Right kidney (tissue), 1 donor: Measurements from ENCODE around the gene B4GALNT3.

ENCODE experiments used
- DNase-seq: peaks from one replicate; pipeline ENCODE4 v3.0.0-alpha.2; 2016

Gene B4GALNT3

DNA sequence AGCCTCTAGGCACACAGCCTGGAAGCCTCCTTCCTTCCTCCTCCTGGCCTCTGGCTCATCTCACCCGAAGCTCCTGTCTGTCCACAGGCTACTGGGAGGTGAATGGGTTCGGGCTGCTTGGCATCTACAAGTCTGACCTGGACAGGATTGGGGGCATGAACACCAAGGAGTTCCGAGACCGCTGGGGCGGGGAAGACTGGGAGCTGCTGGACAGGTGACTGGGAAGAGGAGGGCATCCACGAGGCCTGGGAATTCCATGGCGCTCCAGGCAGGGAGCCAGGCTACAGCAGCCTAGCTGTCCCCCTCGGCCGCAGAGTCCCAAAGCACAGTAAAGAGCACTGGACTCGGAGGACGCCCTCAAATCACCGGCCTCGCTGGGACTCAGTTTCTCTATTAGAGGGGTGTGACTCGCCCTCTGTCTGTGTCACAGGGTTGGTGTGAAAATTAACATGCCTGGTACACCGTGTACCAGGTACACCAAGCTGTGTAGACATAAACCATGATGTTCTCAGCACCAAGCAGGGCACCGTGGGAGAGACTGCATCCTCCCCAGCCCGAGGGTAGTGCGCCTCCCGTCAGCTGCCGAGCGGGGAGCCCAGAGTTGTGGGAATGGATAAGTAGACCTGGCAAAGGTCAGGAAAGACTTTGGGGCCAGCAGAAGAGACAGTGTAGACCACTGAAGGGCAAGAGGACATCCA is 99.6 kb downstream of the B4GALNT3 start:
- DNase-seq = no peak

DNA sequence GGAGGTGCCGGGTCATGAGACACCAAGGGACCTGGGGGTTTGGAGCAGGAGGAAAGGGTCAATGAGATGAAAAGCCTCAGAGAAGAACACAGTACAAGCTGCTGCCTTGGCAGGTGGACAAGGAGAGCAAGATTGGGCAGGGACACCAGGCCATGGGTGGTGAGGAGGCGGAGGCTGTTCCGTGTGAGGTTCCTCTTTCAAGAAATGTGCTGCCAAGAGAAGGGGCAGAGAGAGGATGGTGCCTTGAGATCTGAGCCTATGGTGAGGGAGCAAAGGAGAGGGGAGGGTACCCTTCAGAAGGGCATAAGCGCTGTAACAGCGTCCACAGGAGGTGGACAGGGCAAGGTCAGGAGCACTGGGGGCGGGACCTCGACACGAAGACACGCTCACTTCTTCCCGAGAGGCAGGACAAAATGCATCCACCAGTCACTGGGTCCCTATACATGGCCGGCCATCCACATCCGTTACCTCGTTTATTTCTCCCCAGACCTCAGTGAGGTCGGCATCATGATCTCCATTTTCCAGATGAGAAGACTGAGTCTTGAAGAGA is 100.2 kb downstream of the B4GALNT3 start:
- no peak for DNase-seq

DNA sequence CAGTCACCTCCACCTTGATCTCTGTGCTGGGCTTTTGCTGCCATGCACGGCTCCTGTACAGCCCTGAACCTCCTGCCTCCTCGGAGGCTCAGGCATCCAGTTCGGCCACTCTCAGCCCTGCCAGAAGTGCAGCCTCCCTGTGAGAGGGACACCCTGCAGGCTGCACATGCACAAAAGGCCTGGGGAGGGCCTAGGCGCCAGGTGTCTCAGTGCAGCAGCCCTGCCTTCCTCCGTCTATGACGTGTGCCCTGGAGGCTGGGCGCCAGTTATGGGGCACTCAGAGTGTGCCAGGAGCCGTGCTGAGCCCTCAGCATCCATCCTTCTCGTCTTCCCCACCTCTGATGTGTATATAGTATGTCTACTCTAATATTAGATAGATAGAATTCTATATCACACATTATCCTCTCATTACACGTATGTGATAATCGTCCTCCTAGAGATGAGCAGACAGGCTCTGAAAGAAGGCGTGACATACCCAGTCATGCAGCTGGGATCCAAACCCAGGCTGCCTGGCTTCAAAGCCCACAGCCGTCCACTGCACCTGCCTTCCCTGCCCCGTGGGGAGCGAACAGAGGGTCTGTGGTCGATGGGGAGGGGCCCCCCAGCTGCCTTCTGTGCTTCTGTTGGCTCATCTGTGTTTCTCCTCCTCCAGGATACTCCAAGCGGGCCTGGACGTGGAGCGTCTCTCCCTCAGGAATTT is 101.1 kb downstream of the B4GALNT3 start:
- DNase-seq = no peak

DNA sequence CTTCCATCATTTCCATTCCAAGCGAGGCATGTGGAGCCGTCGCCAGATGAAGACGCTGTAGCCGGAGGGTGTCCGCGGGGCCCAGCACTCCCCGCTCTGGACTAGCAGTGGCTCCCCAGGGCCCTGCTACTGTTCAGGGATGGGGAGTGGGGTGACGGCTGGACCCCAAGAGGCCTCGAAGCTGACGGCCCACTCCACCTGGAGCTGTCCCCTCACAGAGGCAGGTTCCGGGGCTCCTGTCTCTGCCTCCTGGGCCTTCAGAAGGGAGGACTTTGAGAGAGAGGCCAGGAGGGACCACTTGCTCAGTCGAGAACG is 101.6 kb downstream of the B4GALNT3 start:
- DNase-seq = no peak

DNA sequence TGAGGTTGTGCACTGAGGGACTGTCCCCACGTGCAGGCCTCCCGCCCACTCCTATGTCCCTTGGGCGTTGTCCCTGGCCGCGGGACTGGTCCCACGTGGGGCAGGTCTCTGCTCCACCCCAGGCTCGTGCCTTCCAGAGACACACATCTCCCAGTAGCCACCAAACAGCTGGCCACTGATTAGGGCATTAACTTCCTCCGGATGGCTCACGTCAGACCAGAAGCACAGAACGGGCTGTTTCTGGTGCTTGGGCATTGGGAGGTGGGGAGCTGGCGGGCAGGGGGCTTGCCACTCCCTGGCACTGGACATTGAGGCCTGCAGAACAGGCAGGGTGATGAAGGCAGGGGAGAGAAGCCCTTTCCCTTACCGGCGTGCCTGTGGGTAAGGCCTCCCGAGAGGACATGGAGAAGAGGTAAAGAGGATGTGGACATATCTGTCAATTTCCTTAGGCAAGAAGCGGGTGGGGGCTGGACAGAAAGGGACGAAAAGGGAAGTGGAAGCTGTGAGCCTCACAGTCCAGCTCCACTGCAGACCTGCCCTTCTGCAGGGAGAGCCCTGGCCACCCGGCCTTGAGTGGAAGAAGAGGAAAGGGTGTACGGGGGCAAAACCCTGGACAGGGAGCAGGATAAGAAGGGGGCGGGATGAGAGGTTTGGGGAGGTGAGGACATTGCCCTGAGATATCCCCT is 102.3 kb downstream of the B4GALNT3 start:
- no peak for DNase-seq

DNA sequence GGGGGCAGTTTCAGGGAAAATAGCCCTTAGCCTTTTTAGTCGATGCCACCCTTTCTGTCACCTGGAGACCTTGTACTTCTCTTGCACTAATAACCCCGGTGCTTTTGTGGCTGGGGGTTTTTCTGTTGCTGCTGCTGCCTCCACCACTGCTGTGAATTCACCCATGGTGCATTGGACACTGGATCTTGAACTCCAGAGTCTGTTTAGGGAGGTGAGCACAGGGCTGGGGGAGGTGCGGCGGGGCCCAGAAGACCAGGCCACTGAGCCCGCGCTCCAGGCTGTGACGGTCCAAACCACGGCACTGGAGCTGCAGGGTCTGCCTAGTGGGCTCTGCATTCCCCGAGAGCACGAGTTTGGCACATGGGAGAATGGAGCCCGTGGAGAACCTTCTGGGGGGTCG is 102.9 kb downstream of the B4GALNT3 start:
- no peak for DNase-seq

DNA sequence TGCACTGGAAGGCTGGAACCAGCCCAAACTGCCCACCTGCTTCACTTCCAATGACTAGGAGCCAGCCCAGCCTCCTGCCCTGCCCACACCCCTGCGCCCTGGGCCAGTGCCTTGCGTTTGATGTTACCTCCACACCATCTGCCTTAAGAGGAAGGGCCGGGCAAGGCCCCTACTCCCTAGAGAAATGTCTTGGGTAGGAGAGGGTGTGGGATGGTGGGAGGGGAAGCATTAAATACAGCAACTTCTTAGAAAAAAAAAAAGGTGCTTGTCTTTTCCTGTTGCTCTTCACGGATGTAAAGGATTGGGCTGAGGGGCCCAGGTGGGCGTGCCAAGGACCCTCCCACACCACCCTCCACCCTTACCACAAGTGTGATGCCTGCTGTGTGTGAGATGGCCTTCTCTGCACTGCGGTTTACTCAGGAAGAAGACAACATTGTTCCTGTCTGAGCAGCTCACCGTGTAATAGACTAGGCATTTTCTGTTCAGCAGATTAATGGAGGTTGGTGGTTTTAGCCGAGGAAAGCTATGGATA is 103.6 kb downstream of the B4GALNT3 start:
- DNase-seq = no peak

DNA sequence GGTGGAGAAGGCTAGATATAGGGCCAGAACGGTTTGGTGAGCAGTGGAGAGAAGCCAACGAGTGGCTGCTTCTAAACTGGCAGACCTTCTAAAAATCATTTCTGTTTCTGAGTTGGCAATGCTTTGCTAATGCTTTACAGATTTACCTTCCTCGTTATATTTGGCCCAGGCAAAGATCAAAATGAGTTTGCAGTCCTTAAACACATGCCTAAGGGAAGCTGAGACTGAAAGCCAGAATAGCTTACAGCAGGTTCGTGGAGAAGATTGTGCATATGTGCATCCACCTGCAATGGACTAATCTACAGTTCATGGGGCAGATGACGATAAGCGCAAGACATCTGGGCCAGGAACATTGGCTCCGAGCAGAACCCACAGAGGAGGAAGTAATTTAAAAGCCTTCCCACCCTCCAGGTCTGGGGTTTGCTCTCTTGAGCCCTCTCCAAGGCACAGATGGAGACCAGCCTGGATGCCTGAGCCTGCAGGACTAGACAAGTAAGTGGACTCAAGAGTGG is 104.1 kb downstream of the B4GALNT3 start:
- no peak for DNase-seq

DNA sequence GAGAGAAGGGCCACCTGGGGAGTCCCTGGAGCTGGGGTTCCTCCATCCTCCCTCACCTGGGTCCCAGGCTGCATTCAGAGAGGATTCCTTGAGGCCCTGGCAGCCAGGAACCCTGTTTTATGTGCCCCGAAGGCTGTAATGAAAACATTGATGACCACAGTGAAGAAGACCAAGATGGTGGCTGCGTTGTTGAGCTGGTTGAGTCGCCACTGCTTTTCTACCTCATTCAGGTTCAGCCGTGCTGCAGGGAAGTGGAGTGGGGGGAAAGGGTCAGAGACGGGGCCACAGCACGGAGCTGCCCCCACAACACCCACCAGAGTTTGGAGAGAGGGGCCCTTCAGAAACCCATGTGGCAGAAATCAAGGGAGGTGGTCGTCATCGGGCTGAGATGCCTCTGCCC is 105.4 kb downstream of the B4GALNT3 start:
- no peak for DNase-seq

DNA sequence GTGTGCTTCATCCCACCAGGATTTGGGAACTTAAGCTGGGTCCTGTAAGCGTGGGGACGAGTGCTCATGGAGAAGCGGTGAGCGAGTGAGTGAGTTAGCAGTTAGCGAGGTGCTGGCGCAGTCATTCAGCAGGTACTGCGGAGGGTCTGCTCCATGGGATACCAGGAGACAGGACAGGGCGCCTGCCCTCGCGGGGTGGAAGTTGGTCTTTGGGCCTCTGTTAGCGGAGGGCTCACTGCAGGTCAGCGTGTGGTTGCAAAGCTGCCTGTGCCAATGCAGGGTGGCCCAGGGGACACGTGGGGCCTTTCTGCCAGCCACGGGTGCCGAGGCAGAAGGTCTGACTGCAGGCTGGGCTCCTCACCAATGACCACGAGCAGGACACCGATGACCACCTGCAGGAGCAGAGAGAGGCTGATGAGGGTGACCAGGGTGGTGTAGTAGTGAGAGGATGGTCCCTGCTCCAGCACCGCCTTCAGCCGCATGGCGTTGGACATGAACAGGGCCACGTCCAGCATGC is 105.9 kb downstream of the B4GALNT3 start:
- no peak for DNase-seq

DNA sequence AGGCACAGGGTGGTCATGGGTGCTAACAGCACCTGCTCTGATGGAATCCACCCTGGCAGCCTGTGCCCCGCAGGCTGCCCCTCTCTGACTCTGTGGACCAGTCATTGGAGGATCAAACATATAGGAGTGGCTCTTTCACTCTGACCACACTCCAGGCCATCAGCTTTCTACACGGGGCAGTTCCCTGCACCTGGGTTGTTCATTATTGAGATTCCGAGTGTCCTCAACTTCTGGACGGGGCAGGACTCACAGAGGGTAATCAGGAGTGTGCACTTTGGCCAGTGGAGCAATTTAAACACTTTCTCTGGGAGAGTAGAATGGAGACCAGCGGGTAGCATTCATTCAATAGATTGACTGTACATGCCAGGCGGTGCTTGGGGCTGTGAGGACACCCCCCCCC is 108.7 kb downstream of the B4GALNT3 start:
- DNase-seq = no peak

DNA sequence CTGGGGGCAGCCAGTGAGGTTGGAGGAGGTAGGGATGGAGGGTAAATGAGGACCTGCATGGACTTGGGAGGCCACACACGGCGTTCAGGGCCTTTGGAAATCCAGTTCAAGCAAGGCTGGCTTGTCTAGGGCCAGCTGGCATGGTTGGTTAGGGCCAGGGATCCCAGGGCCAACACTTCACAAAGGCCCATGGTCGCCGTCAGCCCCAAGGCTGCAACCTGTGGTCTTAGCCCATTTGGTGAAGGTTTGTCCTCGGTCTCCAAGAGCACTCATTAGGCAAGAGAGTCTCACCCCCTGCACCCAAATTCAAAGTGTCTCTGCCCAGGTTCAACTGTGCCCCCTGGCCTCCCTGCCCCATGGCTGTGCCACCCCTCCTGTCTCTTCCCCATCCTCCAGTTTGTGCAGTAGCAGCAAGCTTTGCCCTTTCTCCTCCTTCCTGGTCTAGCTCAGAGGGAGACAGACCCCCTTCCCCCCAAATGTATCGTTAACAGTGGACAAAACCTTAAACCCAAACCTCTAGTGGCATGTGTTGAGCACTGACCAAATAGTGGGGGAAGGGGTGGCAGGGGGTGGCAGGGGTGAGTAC is 109.4 kb downstream of the B4GALNT3 start:
- DNase-seq = no peak

DNA sequence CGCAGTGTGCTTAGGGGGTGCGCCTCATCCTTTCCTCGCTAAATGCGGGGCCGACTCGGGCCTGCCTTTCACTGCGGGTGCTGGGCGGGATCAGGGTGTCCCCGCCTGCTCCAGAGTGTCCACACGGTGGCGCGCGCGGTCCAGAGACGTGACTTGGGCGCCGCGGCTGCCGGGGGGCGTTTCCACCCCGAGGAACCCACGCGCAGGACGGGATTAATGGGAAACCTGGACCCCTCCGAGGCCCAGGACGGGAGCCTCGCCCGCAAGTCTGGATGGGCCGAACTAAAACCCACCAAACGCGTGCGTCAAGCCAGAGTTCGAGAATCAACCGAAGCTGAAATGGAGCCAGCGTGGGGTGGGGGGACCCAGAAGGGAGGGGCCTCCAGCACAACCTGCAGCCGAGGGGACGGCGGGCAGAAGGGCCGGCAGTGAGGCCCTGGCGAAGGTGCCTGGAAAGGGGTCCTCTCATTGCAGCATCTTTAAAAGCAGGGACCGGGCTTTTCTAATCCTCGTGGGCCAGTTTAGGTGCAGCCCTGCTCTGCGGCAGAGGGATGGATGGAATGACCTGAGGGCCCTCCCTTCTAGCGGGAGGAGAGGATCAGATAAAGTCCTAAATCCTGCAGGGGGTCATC is 110.2 kb downstream of the B4GALNT3 start:
- peak; percentile 81 for DNase-seq

DNA sequence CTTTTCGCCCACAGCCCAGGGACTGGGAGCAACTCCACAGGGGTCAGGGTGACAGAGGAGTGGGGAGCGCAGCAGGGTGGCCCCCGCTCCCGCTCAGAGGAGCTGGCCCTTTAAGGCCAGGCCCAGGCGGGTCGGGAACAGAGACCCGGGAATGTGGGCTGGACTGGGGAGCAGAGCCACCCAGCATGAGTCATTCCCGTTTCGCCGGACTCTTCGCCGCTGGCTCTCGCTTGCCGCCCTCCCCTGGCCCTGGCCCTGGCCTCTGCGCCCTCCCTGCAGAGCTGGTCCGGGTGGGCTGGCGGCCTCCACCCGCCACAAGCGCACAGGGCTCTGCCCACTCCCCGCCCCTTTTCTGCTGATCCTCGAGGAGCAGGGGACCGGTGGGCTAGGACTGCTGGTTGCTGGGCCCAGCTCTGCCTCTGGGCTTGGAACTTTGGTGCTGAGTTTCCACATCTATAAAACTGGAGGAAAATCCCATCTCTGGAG is 110.7 kb downstream of the B4GALNT3 start:
- peak; percentile 72 for DNase-seq

DNA sequence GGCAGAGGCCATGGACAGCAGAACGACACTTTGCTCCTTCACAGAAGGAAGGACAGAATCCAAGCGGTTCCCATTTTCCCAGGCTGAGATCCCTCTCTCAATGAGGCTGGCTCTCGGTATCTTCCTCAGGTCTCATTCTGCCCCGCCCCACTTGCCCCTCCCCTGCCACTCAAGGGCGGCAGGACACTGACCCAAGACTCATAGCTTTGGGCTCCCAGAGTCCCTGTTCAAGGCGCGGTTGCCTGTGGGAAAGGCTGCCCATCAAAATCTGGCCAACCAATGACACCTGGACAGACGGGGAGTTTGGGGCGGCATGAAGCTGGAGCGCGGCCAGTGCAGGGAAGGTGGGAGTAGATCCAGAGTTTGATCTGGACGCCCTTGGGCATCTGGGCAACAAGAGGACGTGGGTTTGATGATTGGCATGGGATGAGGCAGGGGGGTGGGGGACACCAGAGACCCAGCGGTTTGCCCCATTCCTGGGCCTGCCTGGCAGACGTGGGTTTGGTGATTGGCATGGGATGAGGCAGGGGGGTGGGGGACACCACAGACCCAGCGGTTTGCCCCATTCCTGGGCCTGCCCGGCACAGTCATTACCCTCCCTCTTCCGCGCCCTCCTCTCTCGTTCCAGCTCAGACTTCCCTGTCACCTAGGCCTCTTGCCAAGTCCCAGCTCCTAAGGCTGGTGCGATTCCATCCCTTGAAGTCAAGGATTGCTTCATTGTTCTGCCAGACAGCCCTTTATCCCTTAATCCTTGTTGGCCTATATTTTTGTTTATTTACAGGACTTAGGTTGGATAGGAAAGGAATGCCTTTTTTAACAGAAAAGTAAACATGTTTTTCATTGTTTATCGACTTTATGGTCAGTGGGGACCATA is 111.4 kb downstream of the B4GALNT3 start:
- no peak for DNase-seq

DNA sequence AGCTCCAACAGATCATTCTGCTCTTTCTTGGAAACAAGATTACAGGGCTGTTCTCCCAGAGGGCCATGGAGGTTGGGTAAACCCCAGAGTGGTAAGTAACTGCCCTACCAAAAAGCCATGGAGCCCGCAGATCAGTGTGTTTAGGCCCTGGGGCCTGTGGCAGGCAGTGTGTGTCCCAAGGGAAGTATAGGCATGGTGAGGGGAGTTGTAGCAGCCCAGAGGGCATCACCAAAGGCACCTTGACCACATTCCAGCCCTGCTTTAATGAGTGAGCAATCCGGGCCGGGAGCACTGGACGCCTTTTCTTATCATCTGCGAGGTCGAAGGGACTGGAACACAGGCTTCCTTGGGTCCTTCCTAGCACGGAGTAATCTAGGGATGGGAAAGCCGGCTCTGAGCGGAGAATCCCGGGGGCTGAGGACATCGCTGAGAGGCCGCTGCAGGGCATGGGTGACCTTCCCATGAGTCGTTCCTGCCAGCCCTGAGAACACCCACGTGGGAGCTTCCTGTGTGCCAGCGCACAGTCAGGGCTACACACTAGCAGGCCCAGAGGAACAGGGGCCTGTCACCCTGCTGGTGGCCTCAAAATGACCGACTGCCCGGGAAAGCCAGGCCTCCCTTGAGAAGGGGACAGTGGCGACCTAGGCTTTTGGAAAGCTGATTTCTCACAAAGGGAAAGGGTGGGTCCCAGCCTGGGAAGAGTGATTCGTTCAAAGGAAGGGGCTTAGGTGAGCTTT is 112.2 kb downstream of the B4GALNT3 start:
- no peak for DNase-seq

DNA sequence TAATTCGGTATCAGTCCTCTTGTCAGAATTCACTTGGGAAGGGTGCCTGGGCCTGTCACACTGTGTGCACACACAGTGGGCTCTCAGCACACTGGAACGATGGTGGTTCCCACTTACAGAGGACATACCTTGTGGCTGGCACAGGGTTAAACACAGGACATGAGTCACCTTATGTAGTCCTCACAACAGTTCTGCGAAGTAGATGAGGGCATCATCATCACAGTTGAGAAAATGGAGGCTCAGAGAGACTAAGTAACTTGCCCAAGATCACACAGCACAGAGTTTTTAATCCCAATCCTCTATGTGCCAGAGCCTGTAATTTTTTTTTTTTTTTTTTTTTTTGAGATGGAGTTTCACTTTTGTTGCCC is 112.8 kb downstream of the B4GALNT3 start:
- DNase-seq = no peak

DNA sequence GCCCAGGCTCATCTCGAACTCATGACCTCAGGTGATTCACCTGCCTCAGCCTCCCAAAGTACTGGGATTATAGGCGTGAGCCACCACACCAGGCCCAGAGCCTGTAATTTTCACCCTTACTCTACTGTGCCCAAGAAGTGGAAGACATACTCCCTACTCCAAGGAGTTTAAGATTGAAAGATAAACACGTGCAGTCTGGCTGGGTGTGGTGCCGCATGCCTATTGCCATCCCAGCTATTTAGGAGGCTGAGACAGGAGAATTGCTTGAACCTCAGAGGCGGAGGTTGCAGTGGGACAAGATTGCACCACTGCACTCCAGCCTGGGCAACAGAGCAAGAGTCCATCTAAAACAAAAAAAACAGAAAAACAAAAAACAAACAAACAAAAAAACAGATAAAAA is 113.5 kb downstream of the B4GALNT3 start:
- no peak for DNase-seq

DNA sequence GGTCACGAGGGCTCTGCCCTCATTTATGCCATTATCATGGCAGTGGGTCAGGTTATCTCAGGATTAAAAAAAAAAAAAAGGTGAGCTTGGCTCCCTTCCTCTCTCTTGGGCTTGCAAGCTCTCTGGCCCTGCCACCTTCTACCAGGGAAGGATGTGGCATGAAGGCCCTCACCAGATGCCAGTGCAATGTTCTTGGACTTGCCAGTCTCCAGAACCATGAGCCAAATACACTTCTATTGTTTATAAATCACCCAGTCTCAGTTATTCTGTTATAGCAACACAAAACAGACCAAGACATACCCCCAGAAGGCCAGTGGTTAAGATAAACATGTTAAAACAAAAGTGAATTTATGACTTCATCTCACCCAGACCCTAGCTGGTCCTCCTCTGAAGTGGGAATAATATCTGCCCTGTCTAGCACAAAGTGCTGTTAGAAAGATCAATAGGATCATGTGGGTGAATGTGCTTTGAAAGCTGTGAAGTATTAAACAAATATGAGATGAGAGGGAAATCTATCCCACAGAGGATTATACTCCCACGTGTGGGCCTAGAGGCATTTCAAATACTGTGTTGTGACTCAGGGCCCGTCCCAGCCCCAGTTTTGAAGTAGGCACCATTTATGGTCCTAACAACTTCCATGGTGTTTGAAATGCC is 114.9 kb downstream of the B4GALNT3 start:
- no peak for DNase-seq

DNA sequence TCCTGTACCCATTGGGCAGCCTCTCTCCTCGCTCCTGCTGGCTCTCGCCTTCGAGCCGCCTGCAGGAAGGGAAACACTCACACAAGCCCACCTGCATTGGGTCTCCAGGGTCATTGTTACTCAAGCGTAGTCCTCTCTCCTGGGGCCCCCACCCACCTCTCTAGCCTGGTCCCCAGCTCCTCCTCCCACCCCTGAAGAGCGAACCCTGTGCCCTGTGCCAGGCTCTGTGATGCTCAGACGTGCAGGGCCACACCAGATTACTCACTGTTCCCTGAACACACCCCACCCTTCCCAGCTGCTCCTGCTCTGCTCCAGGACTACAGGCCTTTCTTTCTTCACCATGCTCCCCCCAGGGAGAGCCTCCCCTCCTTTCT is 115.4 kb downstream of the B4GALNT3 start:
- DNase-seq = no peak
